Transverse colon (tissue), 3 donors: ENCODE data around the gene FNBP1L.

Source experiments
- EP300 ChIP-seq: sonication (generic); formaldehyde crosslinking; IDR thresholded peaks from one replicate; pipeline ENCODE4 v1.6.1; 2017; ENCODE audit warnings: antibody characterized with exemption, low read depth
- TF ChIP-seq, protein P1 (sequence below), 5 experiments: fragments of 200-600 bp in 3 of 5; fragments of 450-650 bp in 2 of 5; sonication (generic) in 3 of 5; IDR thresholded peaks; 1 replicate in 2 of 5; 2 replicates in 3 of 5; pipeline ENCODE4 v1.5.1; 2016 to 2017; ENCODE audit warnings: antibody characterized with exemption in 5 of 5, inconsistent platforms in 3 of 5, mild to moderate bottlenecking in 2 of 5, moderate library complexity in 1 of 5

DNA sequence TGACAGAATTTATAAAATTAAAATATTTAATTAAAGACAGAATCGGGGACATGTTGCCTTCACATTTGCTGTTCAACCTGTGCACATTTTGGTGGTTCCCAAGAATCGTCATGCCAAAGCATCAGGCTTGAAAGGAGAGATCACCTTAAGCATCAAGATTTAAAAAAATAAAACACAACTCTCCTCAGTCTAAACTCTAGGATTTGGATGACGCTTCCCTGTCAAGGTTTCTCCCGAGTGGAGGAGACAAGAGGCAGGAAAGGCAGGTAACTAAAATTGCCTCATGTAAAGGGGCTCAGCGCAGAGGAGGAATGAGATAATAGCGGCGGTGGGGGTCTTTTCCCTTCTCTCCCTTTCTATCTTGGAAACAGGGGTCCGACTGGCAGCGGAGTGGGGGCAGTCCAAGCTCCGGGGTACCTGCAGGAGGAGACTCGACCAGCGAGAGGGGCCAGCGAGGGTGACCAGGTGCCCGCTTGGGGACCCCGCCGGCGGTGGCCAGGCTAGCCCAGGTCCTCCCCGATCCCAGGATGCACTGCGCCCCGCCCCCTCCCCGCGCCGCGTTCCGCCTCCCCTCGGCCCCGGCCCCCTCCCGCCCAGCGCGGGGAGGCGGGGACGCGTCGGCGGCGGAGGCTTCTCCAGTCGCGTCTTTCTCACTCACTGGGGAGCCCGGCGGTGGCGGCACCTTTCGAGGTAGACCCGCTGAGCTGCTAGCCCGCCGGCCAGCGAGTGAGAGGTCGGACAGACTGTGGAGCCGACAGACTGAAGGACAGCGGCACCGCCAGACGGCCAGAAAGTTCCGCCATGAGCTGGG lies at the start of gene FNBP1L:
- TF ChIP-seq, protein P1, sequence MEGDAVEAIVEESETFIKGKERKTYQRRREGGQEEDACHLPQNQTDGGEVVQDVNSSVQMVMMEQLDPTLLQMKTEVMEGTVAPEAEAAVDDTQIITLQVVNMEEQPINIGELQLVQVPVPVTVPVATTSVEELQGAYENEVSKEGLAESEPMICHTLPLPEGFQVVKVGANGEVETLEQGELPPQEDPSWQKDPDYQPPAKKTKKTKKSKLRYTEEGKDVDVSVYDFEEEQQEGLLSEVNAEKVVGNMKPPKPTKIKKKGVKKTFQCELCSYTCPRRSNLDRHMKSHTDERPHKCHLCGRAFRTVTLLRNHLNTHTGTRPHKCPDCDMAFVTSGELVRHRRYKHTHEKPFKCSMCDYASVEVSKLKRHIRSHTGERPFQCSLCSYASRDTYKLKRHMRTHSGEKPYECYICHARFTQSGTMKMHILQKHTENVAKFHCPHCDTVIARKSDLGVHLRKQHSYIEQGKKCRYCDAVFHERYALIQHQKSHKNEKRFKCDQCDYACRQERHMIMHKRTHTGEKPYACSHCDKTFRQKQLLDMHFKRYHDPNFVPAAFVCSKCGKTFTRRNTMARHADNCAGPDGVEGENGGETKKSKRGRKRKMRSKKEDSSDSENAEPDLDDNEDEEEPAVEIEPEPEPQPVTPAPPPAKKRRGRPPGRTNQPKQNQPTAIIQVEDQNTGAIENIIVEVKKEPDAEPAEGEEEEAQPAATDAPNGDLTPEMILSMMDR (IDR thresholded peaks at IDR 0.05): no peak
- TF ChIP-seq EP300: no peak
